Hematopoietic multipotent progenitor cell treated with erythropoietin and hydrocortisone succinate and interleukin-3 and kit ligand, for 15 days (in vitro differentiated cells): ENCODE results near the gene KIF2C.
"Not testable (repeated sequence)": the region's sequence is repeated elsewhere in the genome, so short reads cannot be mapped to it uniquely, and the experiment has no call there.

Experiments
- DNase-seq: peaks from one replicate; pipeline ENCODE4 v3.0.0-alpha.2; 2015; ENCODE audit warnings: low spot score

The KIF2C gene

DNA sequence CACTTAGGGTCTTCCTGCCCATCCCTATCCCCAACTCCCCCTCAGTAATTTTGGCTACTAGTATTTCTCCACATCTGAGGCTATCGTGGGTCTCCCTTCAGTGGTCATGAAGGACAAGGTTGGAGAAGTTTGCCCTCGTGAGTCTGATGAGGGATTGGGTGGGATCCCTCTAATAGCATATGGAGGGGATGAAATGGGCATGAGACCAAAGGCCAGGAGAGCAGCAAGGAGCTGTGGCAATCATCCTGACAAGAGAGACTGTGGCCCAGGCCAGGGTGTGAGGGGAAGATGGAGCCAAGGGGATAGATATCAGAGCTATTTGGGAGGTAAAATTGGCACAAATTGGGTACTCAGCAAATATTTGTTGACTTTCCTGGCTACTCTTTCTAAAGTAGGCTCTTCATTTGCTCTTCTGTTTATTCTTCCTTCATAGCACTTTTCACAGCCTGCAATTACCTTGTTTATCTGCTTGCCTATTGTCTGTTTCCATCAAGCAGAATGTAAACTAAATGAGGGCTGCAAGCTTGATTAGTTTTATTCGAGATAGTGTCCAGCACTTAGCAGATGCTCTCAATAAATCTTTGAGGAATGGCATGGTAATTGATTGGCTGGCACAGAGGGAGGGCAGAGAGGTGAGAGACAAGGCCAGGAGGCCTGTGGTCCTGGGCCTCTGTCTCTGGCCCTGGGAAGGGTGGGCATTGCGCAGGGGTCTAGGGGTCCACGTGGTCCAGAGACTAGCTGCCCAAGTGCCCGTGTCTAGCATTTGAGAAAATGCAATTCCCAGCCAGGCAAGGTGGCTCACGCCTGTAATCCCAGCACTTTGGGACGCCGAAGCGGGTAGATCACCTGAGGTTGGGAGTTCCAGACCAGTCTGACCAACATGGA lies 59.1 kb downstream of the KIF2C start:
- no peak for DNase-seq

DNA sequence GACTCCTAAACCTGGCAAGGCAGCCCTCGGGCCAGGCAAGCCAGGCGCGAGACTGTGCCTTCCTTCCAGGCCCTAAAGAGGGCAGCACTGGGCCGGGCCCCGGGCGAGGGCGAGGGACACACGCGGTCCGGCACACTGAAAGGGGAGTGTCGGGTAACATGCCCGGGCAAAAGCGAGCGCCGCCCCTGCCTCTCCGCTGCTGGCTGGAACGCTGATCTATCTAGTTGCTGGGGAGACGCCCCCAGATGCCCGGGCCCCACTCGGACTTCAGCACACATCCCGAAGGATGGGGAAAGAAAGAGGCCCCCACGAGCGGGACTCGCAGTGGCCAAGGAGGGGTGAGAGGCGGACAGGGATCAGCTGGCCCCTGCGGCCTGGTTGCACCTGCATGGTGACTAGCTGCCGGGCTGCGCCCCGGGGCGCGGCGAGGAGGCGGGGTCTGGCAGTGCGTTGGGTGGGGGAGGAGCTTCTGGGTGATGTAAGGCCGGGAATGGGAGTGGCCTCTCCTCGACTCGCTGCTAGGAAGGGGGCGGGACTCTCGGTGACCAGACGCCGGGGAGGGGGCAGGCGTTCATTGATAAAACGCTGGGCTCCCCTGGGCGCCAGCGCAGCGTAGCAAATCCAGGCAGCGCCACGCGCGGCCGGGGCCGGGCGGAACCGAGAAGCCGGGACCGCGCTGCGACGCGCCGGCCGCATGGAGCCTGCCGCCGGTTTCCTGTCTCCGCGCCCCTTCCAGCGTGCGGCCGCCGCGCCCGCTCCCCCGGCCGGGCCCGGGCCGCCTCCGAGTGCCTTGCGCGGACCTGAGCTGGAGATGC lies 60.3 kb downstream of the KIF2C start, which contains the start of gene PLK3:
PLK3 (plus strand) TSS at position 608 of the 815 bp plus-strand sequence; CDS start at position 695, 87 bp downstream.
- peak; percentile 98 for DNase-seq

DNA sequence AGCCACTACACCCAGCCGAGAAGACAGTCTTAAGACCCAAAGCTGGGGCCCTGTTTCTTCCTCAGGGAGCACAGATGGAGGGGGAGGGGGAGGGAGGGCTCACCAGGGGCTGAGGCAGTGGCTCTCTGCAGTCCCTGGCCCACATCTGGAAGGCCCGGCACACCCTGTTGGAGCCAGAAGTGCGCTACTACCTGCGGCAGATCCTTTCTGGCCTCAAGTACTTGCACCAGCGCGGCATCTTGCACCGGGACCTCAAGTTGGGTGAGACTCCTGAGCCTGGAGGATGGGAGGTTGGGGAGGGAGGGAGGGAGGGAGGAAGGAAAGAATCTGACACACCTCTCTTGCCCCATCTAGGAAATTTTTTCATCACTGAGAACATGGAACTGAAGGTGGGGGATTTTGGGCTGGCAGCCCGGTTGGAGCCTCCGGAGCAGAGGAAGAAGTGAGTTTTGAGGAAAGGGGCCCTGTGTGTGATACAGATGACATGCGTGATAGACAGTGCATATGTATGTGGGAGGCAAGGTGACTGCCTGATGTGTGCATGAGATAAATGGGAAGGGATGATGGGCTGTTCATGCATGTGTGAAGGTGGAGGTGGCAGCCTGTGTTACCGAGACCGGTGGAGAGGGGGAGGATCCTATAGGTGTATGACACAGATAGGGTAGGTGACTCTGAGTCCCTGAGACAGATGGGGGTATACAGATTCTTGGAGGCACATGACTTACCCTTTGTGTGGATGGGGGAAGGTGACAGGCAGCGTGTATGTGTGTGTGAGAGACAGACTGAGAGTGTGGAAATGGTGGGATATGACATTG lies 62.1 kb downstream of the KIF2C start:
- no peak for DNase-seq

DNA sequence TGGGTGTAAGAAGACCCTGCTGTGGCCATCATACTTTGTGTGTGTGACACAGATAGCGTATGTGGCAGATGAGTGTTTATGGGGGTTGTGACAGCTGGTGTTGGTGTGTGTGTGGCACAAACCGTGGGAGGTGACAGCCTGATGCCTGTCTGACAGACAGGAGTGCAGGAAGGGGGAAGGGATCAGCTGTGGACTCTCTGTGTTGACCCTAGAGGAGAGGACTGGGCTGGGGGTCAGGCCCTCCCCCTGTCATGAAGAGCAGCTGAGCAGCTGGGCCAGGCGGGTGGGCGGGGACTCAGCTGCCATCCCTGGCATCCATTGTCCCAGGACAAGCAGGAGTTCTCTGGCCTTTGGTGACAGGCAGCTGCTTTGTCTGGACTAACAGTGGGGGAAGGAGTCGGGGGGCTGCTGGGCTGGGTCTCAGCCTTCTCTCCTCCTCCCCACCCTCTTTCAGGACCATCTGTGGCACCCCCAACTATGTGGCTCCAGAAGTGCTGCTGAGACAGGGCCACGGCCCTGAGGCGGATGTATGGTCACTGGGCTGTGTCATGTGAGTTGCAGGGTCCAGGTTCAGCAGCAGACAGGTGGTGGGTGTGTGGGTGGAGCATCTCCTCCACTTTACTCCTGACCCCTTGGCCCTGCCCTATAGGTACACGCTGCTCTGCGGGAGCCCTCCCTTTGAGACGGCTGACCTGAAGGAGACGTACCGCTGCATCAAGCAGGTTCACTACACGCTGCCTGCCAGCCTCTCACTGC lies 62.8 kb downstream of the KIF2C start:
- no peak for DNase-seq

DNA sequence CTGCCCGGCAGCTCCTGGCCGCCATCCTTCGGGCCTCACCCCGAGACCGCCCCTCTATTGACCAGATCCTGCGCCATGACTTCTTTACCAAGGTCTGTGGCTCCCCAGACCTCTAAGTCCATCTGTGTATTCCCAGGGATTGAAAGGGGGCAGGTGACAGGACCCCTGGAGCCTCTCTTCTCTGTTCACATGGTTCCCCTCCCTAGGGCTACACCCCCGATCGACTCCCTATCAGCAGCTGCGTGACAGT lies 63.4 kb downstream of the KIF2C start:
- no peak for DNase-seq

DNA sequence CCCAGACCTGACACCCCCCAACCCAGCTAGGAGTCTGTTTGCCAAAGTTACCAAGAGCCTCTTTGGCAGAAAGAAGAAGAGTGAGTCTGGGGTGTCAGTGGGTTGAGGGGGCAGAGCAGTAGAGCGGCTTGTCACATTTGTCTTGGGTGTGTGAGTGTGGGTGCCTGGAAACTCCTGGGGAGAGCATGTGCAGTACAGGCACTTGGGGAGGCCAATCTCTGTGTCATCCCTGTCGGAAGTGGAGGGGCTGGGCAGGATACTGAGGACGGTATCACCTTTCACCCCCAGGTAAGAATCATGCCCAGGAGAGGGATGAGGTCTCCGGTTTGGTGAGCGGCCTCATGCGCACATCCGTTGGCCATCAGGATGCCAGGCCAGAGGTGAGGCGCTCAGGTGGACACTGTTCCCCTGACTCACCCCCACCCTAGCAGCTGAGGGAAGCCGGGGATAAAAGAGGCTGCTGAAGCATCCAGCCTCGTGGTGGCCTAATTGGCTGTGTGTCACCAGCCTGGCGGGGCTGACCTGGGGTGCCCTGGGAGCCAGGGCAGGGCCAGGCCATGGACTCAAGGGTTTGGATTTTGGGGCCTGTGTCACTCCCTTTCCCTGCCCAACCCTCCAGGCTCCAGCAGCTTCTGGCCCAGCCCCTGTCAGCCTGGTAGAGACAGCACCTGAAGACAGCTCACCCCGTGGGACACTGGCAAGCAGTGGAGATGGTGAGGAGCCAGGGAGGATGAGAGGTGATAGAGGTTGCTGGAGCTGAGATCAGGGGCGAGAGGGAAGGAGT lies 63.9 kb downstream of the KIF2C start:
- DNase-seq: no peak

DNA sequence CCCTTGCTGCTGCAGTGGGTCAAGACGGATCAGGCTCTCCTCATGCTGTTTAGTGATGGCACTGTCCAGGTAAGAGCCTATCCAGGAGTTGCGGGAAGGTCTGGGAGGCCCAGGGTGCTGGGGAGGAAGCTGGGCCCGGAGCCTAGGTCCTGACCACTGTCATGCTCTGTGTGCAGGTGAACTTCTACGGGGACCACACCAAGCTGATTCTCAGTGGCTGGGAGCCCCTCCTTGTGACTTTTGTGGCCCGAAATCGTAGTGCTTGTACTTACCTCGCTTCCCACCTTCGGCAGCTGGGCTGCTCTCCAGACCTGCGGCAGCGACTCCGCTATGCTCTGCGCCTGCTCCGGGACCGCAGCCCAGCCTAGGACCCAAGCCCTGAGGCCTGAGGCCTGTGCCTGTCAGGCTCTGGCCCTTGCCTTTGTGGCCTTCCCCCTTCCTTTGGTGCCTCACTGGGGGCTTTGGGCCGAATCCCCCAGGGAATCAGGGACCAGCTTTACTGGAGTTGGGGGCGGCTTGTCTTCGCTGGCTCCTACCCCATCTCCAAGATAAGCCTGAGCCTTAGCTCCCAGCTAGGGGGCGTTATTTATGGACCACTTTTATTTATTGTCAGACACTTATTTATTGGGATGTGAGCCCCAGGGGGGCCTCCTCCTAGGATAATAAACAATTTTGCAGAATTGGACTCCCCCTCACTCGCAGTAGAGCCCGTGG lies 65.8 kb downstream of the KIF2C start:
- DNase-seq: no peak

DNA sequence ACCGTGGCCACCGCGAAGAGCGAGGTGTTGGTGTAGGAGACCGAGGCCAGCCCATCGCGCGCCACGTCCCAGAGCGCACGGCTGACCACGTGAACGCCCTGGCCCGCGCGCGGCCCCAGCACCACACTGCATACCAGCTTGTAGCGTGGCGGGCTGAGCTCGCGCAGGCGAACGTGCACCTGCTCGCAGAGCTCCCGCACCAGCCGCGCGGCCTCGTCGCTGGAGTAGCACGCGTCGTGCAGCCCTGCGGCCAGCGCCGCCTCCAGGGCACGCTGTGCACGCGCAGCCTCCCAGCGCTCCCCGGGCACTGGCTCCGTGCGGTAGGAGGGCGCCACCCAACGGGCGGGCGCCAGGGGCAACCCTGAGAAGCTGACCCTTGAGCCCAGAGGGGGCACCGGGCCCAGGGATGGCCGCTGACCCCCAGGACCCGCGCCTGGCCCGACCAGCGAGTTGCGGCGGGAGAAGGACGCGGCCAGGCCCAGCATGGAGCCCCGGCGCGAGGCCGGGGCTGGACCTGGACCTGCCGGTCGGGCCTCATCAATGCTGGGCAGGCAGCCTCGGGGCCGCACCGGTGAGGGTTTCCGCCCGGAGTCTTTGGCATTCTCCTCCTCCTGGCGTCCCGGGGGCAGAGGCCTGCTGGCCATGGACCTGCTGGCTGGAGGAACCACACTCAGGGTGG lies 66.5 kb downstream of the KIF2C start:
- no peak for DNase-seq

DNA sequence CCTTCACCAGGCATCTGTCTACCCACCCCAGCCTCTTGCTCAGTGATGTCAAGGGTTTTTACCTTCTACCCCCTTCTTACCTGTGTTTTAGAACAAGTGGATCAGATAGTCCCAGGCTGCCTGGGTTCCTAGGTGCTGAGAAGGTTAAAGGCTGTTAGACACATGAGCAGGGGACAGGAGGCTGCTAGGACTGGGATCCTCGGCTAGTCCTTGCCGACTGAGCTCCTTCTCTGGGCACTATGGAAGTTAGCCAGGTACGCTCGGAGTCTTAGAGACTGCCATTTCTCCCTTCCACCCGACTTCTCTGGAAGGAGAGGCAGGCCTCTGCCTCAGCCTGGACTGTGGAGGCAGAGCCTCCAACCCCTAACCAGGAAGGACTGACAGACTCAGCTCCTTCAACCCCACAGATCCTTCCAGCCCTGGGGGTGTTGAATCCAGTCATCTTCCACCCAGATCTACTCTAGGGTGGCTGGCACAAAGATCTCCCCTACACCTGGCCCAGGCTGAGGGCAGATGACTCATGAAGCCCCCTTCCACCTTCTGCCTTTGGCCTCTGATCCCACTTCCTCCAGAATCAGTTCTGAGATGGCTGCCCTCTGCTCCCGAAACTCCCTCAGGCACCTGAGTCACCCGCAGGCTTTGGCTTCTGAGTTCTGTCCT lies 67.2 kb downstream of the KIF2C start, which contains the start of gene DYNLT4:
DYNLT4 (minus strand) TSS at position 648 of the 660 bp plus-strand sequence. CDS start 683 bp downstream, outside the sequence.
- no peak for DNase-seq

DNA sequence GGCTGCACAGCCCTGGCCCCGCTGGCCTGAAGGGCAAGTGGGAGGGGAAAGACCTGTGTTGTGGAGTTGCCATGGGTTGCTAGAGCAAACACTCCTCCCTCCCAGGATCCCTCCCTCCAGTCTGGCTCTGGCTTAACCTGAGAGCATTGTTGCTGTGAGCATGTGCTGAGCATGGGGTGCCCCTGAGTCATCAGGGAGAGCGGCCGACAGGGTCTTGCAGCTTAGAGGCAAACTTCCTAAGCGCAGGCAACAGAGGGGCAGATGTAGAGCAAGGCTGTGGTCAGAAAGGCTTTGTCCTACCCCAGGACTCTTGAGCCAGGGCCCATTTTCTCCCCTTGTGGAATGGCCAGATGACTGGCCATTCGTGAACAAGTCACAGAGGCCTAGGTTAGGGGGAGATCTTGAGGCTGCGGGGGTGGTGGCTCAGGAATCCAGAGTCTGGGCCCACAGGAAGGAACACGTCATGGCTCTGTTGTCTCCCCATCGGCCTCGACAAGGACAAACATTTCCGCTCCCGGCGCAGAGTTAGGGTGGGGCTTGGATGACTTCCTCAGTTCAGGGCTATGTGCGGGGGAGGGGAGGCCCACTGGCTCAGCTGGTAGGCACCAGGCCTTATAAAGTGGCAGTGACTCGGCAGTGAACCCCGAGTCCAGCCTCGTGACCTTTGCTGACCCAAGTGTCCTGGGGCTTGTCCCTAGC lies 67.9 kb downstream of the KIF2C start:
- DNase-seq: peak; percentile 83

DNA sequence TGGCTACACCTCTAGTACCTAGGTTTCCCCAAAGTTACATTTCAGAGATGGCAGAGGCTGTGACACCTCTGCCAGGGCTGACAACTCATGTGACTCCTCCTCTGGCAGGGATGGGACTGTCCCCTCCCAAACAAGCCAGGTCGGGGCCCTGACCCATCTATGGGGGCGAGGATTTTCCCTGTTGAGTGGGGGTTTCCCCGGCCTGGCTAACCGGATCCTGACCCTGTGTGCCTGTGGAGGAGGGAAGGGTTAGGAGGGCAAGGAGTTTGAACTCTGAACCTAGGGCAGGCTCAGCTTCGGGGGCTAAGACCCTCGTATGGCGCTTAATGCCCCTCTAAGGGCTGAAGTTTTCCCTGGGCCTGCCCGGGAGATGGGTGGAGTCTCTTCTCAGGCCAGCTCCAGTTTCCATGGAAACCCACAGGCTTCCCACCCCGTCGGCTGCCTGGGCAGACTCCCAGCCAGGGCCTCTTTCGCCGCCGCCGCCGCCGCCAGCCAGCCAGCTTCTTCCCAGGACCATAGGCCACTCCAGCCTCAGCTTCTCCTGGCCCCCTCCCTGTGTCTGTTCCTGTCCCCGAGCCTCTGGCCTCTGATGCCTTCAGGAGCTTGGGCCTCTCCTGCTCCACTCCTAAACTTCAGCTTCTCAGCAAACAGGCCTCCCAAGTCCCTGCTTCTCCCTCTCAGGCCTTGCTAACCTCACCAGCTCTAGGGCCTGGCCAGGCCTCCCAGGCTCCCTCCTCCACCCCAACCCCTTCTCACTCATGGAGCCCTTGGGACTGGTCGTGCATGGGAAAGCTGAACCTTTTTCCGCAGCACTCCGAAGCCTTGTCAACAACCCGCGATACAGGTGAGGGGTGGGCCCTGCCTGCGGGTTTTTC lies 68.7 kb downstream of the KIF2C start, which contains the start of gene BTBD19:
BTBD19 (plus strand) TSS at position 461 of the 875 bp plus-strand sequence; CDS start at position 759, 298 bp downstream.
- peak; percentile 76 for DNase-seq

DNA sequence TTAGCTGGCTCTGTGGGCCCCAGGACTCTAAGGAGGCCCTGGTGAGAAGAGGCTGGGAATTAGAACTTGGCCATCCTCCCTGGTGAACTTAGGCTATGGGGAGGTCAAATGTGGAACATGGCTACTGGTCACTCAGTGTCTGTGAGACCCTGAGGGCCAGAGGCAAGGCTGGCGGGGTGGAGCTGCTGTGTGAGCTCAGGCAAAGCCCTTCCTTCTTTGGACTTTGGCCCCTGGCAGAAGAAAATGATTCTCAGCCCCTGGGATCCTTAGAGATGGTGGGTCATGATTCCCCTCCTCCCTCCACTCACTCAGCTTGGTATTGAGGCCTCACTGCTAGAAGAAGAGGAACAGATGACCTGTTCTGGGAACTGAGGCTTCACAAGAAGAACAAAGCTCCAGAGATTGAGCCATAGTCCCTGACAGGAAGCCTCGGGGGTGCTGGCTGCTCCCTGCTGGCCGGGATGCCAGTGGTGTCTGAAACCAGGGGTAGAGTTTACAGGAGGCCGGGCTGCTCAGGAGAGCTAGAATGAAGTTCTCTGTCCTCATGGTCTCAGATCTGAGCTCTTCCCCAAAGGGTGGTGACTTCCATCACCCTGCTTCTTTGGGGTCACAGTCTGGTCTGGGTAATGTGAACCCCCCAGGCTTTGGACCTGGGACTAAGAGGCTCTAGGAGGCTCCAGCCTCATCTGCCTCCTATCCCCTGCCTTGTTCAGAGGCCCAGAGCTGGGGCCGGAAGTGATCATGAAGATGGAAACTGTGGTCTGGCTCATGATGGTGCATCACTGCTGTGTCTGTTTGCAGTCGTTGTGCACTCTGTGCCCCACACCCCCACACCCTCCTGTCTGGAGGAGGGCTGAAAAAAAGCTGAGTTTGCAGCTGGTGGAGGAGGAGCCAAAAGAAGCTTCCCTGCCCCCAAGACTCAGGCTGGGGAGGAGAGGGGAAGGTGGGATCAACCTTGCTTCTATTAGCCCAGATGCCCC lies 69.6 kb downstream of the KIF2C start:
- no peak for DNase-seq

DNA sequence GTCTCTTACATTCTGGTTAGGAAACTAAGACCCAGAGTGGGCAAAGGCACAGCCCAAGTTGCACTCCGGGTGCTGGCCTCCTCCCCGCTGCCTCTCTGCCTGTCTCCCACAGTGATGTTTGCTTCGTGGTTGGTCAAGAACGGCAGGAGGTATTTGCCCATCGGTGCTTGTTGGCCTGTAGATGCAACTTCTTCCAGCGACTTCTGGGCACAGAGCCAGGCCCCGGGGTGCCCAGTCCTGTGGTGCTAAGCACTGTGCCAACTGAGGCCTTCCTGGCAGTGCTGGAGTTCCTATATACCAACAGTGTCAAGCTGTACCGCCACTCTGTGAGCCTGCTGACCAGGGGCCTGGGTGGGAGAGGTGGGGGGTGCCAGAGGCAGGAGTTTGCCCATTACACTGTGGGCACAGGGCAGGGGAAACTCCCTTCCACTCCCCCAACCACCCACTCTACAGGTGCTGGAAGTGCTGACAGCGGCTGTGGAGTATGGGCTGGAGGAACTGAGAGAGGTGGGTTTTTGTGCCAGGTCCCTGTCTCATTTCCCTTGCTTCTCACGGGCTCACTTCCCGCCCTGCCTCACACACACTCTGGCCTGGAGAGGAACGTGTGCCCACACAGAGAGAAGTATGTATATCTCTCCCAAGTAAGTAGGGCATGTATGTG lies 70.6 kb downstream of the KIF2C start:
- DNase-seq: peak; percentile 57

DNA sequence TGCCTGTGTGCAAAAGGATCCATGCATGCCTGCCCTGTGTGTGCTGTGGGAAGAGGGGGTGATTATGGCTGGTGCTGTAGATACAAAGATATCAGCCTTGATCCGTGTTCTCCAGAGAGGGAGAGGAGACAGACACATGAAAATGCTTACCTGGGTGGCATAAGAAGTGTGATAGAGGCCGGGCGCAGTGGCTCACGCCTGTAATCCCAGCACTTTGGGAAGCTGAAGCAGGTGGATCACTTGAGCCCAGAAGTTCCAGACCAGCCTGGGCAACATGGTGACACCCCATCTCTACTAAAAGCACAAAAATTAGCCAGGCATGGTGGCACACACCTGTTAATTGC lies 71.1 kb downstream of the KIF2C start:
- not testable (repeated sequence) for DNase-seq

DNA sequence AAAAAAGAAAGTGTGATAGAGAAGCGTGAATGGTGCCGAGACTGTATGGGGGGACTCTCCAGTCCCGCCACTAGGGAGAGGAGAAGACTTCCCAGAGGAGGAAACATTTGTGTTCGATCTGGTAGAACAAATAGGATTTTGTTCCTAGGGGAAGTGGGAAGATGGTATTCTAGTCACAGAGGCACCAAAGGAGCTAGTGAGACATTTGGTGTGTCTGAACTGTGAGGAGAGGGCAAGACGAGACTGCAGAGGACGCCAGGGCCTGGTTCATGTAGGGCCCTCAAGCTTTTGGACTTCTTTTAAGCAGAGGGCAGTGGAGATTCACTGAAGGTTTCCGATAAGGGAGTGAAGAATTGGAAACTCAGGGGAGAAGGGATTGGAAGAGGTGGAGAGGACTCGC lies 71.6 kb downstream of the KIF2C start:
- no peak for DNase-seq
